ENCODE results near the gene PTGDS. TPM values are rescaled to one million over a fixed set of nuclear protein-coding genes. Genes with fewer than 3 reads are reported as not detected.
A peak's percentile ranks its signal among the peaks of the same experiment; 100 is the strongest.

Gene PTGDS
- total RNA-seq, 1 experiment from 2014 or later = 2.0 TPM

- peak; percentile 53 for DNase-seq (ENCODE audit: low read depth)
These were observed 44.8 kb downstream of the PTGDS start for GRCh38 chr9:137021979-137022661.

DNA sequence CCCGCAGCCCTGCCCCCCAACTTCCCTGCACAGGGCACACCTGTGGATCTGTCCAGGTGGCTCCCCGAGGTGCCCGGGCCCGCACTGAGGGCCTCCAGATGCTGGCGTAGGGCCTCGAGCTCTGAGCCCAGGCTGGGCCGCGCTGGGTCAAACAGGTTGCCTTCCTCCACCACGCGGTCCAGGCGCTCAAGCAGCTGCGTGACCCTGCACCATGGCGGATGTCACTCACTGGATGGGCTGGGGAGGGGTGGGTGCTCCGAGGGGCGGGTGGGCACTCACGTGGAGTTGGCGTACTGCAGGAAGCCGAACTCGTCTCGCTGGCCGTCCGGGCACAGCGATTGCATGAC, 45.3 kb downstream of the PTGDS start:
- no peak for DNase-seq (ENCODE audit: low read depth)

DNA sequence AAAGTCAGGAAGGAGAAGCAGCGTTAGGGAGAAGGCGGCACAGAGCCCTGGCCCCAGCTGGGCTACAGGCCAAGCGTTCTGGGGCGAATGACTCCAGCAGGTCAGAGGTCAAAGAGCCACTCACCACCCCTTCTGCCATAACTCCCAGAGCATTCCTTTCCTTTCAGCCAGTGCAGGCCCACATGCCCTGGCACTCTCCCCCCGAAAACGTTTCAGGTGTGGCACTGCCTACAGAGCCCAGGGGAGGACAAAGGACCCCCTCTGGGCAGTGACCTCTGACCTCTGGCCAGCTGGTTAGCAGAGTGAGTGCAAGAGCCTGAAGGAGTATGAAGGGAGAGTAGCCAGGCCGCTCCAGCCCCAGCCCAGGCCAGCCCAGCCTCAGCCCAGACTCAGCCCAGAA, 45.9 kb downstream of the PTGDS start:
- no peak for DNase-seq (ENCODE audit: low read depth)

- no peak for DNase-seq (ENCODE audit: low read depth)
These were observed 46.3 kb downstream of the PTGDS start for GRCh38 chr9:137023583-137023991.

GRCh38 chr9:137025517-137025966, 48.2 kb downstream of the PTGDS start:
- no peak for DNase-seq (ENCODE audit: low read depth)

DNA sequence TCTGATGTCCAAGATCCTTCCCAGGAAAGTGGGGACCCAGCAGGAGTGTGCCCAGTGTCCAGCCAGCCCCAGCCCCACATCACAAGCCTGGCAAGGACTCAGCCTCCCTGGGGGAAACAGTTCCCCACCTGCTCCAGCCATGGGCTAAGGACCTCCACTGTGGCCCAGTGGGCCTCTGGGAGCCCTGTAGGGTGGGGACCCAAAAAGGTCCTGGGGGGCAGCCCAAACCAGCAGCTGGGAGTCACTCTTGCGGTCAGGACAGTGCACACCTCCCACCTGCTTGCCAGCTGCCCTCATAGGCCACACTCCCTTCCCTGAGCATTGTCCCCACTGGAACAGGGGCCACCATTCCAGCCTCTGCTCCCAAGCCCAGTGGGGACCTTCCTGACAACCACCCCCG, 49.1 kb downstream of the PTGDS start:
- no peak for DNase-seq (ENCODE audit: low read depth)

DNA sequence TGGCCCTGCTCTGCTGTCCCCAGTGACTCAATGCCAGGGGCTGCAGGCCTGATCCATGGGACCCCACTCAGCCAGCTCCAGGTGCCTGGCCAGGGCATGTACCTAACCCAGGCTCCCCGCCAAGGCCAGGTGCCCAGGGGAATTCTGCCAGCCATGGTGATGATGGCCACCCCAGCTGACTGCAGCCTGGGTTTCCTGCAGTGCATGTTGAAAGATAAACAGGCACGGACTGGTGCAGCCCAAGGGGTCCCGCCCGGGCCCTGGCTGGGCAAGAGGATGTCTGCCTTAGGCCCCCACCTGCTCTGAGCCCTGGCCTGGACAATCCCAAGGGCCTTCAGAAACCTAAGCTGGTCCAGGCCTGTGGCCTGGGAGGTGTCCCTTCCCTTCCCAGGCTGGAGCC, 49.5 kb downstream of the PTGDS start:
- DNase-seq (ENCODE audit: low read depth) = no peak

DNA sequence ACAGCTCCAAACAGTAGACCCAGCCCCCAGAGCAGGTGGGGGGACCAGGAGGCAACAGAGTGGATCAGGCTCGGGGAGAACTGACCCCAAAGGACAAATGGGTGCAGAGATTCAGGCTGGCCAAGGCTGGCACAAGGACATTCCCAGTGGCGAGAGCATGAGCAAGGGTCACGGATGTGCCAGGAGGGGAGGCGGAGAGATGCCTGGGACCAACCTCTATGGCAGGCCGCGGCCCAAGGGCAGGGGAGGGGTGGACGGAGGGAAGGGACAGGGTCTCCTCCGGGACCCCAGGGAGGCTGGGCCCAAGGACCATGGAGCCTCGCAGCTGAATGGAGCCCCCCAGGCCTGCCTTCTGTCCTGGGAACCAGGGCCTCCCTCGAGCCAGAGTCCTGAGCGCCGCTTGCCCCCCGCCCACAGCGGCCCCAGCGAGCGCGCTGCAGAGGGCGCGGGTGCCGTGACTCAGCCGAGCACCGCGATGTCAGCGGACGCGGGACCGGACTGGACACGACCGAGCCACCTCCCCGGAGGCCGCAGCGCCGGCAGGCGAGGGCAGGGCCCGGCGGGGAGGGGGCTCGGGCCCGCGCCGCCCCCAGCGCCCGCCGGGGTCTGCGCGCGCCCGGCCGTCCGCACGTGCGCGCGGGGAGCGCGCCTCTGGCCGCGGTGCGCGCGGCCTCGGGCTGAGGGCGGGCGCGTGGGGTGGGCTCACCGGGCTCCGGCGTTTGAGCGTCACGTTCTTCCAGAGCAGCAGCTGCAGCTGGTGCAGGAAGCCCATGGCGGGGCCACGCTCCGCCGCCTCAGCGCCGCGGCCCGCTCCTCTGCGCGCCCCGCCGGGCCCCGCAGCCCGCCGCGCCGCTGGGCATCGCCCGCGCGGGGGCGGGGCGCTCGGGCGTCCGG, 50.3 kb downstream of the PTGDS start, which contains the start of gene ABCA2:
Gene ABCA2, minus strand, starts transcription at position 869 of the 894 bp plus-strand sequence. Its CDS starts 97 bp downstream, at position 772.
- no peak for DNase-seq (ENCODE audit: low read depth)

DNA sequence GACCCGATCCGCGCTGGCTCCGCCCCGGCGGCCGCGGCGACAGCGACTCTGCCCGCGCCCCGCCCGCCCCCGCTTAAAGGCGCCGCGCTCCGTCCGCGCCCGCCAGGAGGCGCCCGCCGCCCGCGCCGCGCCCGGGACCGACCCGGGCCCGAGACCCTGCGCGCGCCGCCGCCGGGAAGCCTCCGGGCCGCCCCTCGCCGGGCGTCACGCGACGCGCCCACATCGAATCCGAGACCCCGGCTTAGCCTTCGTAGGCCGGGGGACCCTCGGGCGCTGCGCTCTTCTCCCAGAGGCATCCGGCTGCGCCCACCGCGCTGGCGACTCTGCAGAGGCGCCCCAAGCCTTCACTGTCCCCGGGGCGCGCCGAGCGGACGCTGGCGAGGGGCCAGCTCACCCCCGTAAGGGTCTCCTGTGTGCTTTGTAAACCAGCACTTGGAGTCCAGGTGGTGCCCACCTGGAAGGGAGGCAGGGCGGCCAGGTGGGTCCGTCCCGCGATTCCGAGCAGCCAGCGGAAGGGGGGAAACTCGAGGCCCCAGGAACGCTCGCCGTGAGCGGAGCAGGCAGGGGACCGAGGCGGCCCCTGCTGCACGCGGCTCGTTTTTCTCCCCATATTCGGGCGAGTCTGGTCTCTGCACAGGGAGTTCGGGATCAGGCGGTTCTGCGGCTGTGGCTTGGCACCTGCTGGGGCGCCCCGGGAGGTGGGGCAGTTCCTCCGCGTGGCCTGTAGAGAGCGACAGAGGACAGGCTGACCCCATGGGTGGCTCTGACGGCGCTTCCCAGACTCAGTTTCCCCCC, 51.2 kb downstream of the PTGDS start:
- peak; percentile 38 for DNase-seq (ENCODE audit: low read depth)

GRCh38 chr9:137029058-137029936, 52.0 kb downstream of the PTGDS start:
- peak; percentile 50 for DNase-seq (ENCODE audit: low read depth)

- DNase-seq (ENCODE audit: low read depth) = no peak
These were observed 52.7 kb downstream of the PTGDS start for GRCh38 chr9:137030006-137030405.

- DNase-seq (ENCODE audit: low read depth) = no peak
These were observed 53.5 kb downstream of the PTGDS start for GRCh38 chr9:137030538-137031527.

Other genes starting within 250 kb of the PTGDS start
- not detected in 2 replicates for gene LCN10, start 234.6 kb upstream of the PTGDS start, total RNA-seq (2014; rRNA removed)
- gene LCN6, start 229.0 kb upstream of the PTGDS start, total RNA-seq (2014; rRNA removed) = not detected in 2 replicates
- gene LCN8, start 219.3 kb upstream of the PTGDS start, total RNA-seq (2014; rRNA removed) = not detected in 2 replicates
- gene LCN15, start 213.0 kb upstream of the PTGDS start, total RNA-seq (2014; rRNA removed) = not detected in 2 replicates
- gene TMEM141, start 186.2 kb upstream of the PTGDS start, total RNA-seq (2014; rRNA removed) = 61.2 and 76.3 TPM in 2 replicates
- 1.4 TPM in 1 of 2 replicates, not detected in the other for gene CCDC183, start 181.2 kb upstream of the PTGDS start, total RNA-seq (2014; rRNA removed)
- 83.4 and 91.3 TPM in 2 replicates for gene RABL6, start 169.6 kb upstream of the PTGDS start, total RNA-seq (2014; rRNA removed)
- 3.1 and 3.6 TPM in 2 replicates for gene AJM1, start 135.0 kb upstream of the PTGDS start, total RNA-seq (2014; rRNA removed)
- 109 and 122 TPM in 2 replicates for gene PHPT1, start 128.1 kb upstream of the PTGDS start, total RNA-seq (2014; rRNA removed)
- gene MAMDC4, start 125.2 kb upstream of the PTGDS start, total RNA-seq (2014; rRNA removed) = 3.8 and 7.2 TPM in 2 replicates
- gene EDF1, start 111.2 kb upstream of the PTGDS start, total RNA-seq (2014; rRNA removed) = 335 and 349 TPM in 2 replicates
- 11.7 and 12.6 TPM in 2 replicates for gene TRAF2, start 91.0 kb upstream of the PTGDS start, total RNA-seq (2014; rRNA removed)
- gene FBXW5, start 32.8 kb upstream of the PTGDS start, total RNA-seq (2014; rRNA removed) = 205 and 264 TPM in 2 replicates
- gene C8G, start 32.3 kb upstream of the PTGDS start, total RNA-seq (2014; rRNA removed) = not detected in 2 replicates
- gene LCN12, start 25.2 kb upstream of the PTGDS start, total RNA-seq (2014; rRNA removed) = not detected in 2 replicates
- 0.11 TPM in 1 of 2 replicates, not detected in the other for gene LCNL1, start 5.5 kb downstream of the PTGDS start, total RNA-seq (2014; rRNA removed)
- gene PAXX, start 14.9 kb downstream of the PTGDS start, total RNA-seq (2014; rRNA removed) = 53.2 and 67.3 TPM in 2 replicates
- 0.52 TPM in 1 of 2 replicates, not detected in the other for gene CLIC3, start 19.1 kb downstream of the PTGDS start, total RNA-seq (2014; rRNA removed)
- gene ABCA2, start 50.7 kb downstream of the PTGDS start, total RNA-seq (2014; rRNA removed) = 13.2 and 15.5 TPM in 2 replicates
- gene FUT7, start 54.6 kb downstream of the PTGDS start, total RNA-seq (2014; rRNA removed) = not detected in 2 replicates
- 5.3 and 5.5 TPM in 2 replicates for gene NPDC1, start 68.7 kb downstream of the PTGDS start, total RNA-seq (2014; rRNA removed)
- gene ENTPD2, start 76.6 kb downstream of the PTGDS start, total RNA-seq (2014; rRNA removed) = not detected in 2 replicates
- gene SAPCD2, start 93.1 kb downstream of the PTGDS start, total RNA-seq (2014; rRNA removed) = 16.1 and 17.7 TPM in 2 replicates
- 13.6 and 17.6 TPM in 2 replicates for gene UAP1L1, start 100.0 kb downstream of the PTGDS start, total RNA-seq (2014; rRNA removed)
- 78.4 and 92.8 TPM in 2 replicates for gene MAN1B1, start 109.5 kb downstream of the PTGDS start, total RNA-seq (2014; rRNA removed)
- 81.8 and 91.5 TPM in 2 replicates for gene DPP7, start 137.2 kb downstream of the PTGDS start, total RNA-seq (2014; rRNA removed)
- 0.29 TPM in 1 of 2 replicates, not detected in the other for gene GRIN1, start 161.7 kb downstream of the PTGDS start, total RNA-seq (2014; rRNA removed)
- not detected in 2 replicates for gene LRRC26, start 192.5 kb downstream of the PTGDS start, total RNA-seq (2014; rRNA removed)
- 0.45 TPM in 1 of 2 replicates, not detected in the other for gene TMEM210, start 194.6 kb downstream of the PTGDS start, total RNA-seq (2014; rRNA removed)
- gene ANAPC2, start 211.1 kb downstream of the PTGDS start, total RNA-seq (2014; rRNA removed) = 21.9 and 24.4 TPM in 2 replicates
- 108 and 115 TPM in 2 replicates for gene SSNA1, start 211.2 kb downstream of the PTGDS start, total RNA-seq (2014; rRNA removed)
- 6.3 and 10.7 TPM in 2 replicates for gene TPRN, start 223.2 kb downstream of the PTGDS start, total RNA-seq (2014; rRNA removed)
- gene TMEM203, start 228.1 kb downstream of the PTGDS start, total RNA-seq (2014; rRNA removed) = 45.7 and 50.1 TPM in 2 replicates
- 15.4 and 16.9 TPM in 2 replicates for gene NDOR1, start 228.2 kb downstream of the PTGDS start, total RNA-seq (2014; rRNA removed)
- gene RNF208, start 244.7 kb downstream of the PTGDS start, total RNA-seq (2014; rRNA removed) = 0.26 TPM in 1 of 2 replicates, not detected in the other
- 4.1 and 4.4 TPM in 2 replicates for gene CYSRT1, start 247.7 kb downstream of the PTGDS start, total RNA-seq (2014; rRNA removed)
- 0.06 and 0.23 TPM in 2 replicates for gene RNF224, start 250.0 kb downstream of the PTGDS start, total RNA-seq (2014; rRNA removed)